Measurements from ENCODE around the gene FCHSD2.
"Not testable (repeated sequence)": the region's sequence is repeated elsewhere in the genome, so short reads cannot be mapped to it uniquely, and the experiment has no call there.

Gene FCHSD2

DNA sequence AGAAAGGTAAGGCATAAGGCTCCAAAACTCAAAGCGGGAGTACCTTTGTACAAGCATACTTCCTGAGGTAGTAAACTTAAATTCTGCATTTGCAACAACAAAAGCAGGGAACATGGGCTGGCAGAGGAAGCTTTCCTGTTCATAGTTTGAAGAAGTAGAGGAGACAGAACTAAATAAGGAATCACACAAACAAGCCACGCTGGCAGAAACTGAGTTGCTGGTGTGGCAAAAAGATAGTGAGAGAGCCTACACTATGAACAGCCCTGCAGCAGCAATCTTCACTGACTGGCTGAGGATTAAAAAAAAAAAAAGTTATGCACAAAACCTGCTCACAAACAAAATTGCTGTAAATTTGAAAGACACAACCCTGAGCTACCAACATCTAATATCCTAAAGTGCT is 46.5 kb downstream of the FCHSD2 start:
- H3K27ac Mint-ChIP-seq = no peak overlapping the region
- H3K4me1 Mint-ChIP-seq (ENCODE audit: low read depth) = peaks cover 10% of the 10 kb centered on the region
- H3K9me3 Mint-ChIP-seq = no peaks in the 10 kb centered on the region
- H3K4me3 Mint-ChIP-seq = no peak overlapping the region
- no peaks in the 10 kb centered on the region for H3K27me3 Mint-ChIP-seq
- no peak for DNase-seq
- H3K36me3 Mint-ChIP-seq (ENCODE audit: low read depth) = peaks cover 21% of the 10 kb centered on the region

DNA sequence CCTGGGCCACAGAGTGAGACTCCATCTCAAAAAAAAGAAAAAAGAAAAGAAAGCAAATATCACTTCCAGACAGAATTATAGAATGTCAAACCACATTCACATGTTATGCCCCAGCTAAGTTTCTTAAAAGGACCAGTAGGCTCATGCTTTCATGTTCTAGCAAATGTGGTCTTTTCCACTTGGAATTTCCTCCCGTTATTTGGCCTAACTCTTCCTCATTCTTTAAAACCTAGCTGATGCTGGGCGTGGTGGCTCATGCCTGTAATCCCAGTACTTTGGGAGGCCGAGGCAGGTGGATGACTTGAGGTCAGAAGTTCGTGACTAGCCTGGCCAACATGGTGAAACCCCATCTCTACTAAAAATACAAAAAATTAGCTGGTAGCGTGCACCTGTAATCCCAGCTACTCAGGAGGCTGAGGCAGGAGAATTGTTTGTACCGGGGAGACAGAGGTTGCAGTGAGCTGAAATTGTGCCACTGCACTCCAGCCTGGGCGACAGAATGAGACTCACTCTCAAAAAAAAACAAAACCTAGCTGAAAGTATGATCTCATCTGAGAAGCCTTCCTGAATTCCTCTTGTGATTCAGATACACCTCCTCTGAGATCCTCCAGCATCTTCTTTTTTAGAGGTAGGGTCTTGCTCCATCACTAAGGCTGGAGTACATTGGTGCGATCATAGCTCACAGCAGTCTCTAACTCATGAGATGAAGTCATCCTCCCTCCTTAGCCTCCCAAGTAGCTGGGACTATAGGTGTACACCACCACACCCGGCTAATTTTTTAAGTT is 50.4 kb downstream of the FCHSD2 start:
- no peaks in the 10 kb centered on the region for H3K9me3 Mint-ChIP-seq
- H3K27ac Mint-ChIP-seq = no peak overlapping the region
- peaks cover 23% of the 10 kb centered on the region for H3K4me1 Mint-ChIP-seq (ENCODE audit: low read depth)
- DNase-seq = no peak
- H3K36me3 Mint-ChIP-seq (ENCODE audit: low read depth) = peaks cover 9% of the 10 kb centered on the region
- no peaks in the 10 kb centered on the region for H3K27me3 Mint-ChIP-seq
- H3K4me3 Mint-ChIP-seq = no peak overlapping the region

DNA sequence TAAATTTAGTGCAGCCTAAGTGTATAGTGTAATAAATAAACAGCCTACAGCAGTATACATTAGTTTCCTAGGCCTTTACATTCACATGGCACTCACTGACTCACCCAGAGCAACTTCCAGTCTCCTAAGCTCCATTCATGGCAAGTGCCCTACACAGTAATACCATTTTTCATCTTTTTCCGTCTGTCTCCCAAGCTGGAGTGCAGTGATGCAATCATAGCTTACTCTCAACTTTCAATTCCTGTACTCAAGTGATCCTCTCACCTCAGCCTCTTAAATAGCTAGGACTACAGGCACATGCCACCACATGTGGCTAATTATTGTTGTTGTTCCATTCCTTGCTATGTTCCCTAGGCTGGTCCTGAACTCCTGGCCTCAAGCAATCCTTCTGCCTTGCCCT is 54.4 kb downstream of the FCHSD2 start:
- peaks cover 26% of the 10 kb centered on the region for H3K4me1 Mint-ChIP-seq (ENCODE audit: low read depth)

DNA sequence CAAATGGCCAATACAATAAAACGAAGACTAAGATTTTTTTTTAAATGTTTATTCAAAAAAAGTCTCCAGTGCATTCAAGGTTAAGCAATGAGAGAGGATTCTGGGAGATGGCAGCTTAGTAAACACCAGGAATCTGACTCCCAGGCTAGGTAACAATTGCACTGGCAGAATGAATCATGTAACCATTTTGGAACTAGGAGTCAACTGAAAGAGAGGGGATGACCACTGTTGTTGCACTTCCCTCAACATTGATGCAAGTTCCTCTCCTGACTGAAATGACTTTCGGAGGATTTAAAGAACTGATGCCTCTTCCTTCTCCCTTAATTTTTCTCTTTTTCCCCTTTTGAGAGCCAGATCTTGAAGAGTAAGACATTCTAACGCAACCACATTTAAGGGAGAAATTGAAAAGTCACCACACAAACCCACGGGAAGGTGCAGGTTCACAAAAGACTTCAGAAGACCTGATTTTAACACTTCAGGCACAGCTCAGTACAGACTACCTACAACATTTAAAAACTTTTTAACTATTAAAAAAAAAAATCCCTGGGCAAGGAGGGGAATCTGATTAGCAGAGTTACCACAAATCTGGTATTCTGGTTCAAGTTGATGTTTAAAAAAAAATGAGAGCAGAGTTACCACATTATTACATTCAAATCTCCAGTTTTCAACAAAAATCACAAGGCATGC is 56.8 kb downstream of the FCHSD2 start:
- H3K36me3 Mint-ChIP-seq (ENCODE audit: low read depth) = peaks cover 20% of the 10 kb centered on the region
- no peak overlapping the region for H3K4me3 Mint-ChIP-seq
- H3K9me3 Mint-ChIP-seq = no peaks in the 10 kb centered on the region
- peaks cover 24% of the 10 kb centered on the region for H3K4me1 Mint-ChIP-seq (ENCODE audit: low read depth)
- no peak overlapping the region for H3K27ac Mint-ChIP-seq
- no peaks in the 10 kb centered on the region for H3K27me3 Mint-ChIP-seq
- no peak for DNase-seq

More for the DNA sequence above, 54.4 kb downstream of the FCHSD2 start:
- DNase-seq = no peak
- Mint-ChIP-seq H3K36me3 (ENCODE audit: low read depth) (peaks cover 15% of the 10 kb centered on the region), H3K9me3 (no peaks in the 10 kb centered on the region), H3K27ac (no peak overlapping the region), H3K4me3 (no peak overlapping the region), H3K27me3 (no peaks in the 10 kb centered on the region)

DNA sequence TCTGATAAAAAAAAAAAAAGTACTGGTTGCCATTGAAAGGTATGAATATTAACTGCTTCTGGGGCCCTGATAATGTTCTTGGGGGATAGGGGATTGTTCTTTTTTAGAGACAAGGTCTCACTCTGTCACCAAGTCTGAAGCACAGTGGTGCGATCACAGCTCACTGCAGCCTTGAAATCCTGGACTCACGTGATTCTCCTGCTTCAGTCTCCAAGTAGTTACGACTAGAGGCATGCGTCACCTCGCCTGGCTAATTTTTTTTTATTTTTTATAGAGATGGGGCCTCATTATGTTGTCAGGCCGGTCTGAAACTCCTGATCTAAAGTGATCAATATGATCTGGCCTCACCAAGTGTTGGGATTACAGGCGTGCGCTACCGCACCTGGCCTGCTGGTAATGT is 63.5 kb downstream of the FCHSD2 start:
- no peak overlapping the region for H3K4me3 Mint-ChIP-seq
- peaks cover 21% of the 10 kb centered on the region for H3K4me1 Mint-ChIP-seq (ENCODE audit: low read depth)
- peaks cover 41% of the 10 kb centered on the region for H3K36me3 Mint-ChIP-seq (ENCODE audit: low read depth)
- H3K27ac Mint-ChIP-seq = no peak overlapping the region
- H3K9me3 Mint-ChIP-seq = peaks cover 6% of the 10 kb centered on the region
- DNase-seq = no peak
- H3K27me3 Mint-ChIP-seq = no peaks in the 10 kb centered on the region

DNA sequence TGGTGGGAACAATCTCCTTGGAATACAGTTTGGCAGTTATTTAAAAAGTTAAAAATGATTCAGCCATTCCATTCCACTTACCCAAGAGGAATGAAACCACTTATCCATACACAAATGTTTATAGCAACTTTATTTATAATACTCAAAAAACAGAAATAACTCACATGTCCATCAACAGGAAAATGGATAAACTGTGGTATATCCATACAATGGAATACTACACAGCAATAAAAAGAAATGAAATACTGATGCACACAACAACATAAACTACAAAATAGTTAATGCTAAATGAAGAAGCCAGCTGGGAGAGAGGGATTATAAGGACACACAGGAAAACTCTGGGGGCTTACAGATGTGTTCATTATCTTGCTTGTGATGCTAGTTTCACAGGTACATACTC is 64.7 kb downstream of the FCHSD2 start:
- no peak overlapping the region for H3K4me3 Mint-ChIP-seq
- no peak overlapping the region for H3K27ac Mint-ChIP-seq
- peaks cover 6% of the 10 kb centered on the region for H3K9me3 Mint-ChIP-seq
- peaks cover 32% of the 10 kb centered on the region for H3K4me1 Mint-ChIP-seq (ENCODE audit: low read depth)
- DNase-seq = no peak
- no peaks in the 10 kb centered on the region for H3K27me3 Mint-ChIP-seq
- H3K36me3 Mint-ChIP-seq (ENCODE audit: low read depth) = peaks cover 33% of the 10 kb centered on the region

DNA sequence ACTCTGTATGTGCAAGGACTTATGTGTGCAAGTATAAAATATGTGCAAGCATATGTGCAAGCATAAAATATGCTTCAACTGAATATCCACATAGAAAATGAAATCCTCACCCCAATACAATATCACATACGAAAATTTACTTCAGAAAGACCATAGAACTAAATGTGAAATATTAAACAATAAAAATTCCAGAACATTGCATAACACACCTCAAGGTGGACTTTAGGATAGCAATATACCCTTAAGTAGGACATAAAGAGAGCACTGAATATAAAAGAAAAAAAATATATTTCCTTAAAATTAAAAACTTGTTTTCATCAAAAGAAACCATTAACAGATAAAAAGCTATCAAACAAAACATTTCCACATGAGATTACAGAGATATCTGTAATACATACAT is 67.8 kb downstream of the FCHSD2 start:
- Mint-ChIP-seq H3K9me3 (peaks cover 6% of the 10 kb centered on the region), H3K4me1 (ENCODE audit: low read depth) (peaks cover 43% of the 10 kb centered on the region), H3K27ac (no peak overlapping the region), H3K27me3 (no peaks in the 10 kb centered on the region), H3K4me3 (no peak overlapping the region), H3K36me3 (ENCODE audit: low read depth) (peaks cover 23% of the 10 kb centered on the region)
- DNase-seq = no peak

DNA sequence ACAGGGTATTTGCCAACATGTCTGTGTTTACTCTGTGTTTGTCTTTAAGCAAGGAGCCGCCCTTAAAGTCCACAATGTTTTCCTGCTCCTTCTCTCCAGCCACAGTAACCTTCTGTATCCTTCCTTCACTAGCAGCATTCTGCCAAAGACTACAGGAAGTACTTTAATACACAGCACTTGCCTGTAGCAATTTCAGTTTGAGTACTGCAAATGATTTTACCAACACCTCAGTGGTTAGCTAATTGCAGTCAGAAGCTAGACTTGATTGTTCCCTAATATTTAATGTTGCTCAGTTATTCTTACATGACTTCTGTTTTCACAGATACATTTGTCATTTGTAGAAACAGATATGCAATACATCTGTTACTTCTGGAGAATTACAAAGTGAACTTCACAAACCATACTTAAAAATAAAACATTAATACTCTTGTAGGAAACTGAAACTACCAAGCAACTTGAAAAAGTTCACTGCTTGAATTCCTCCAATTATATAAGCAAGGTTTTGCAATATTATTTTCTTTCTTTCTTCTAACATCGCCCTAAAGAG is 69.1 kb downstream of the FCHSD2 start:
- H3K4me3 Mint-ChIP-seq = no peak overlapping the region
- H3K36me3 Mint-ChIP-seq (ENCODE audit: low read depth) = peaks cover 13% of the 10 kb centered on the region

DNA sequence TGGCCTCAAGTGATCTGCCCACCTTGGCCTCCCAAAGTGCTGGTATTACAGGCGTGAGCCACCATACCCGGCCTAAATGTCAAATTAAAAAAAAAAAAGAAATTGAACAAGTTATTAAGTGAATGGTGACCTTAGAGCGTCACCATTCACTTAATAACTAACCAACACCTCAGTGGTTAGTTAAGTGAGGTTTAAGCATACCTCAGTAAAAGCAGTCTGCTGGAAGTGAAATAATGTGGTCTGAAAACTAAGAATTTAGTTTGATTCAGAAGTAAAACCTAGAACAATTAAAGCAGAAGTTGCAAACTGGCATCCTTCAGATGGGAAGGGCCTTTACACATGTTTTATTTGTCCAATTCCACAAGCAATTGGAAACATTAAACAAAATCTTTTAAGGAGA is 71.5 kb downstream of the FCHSD2 start:
- peaks cover 61% of the 10 kb centered on the region for H3K4me1 Mint-ChIP-seq (ENCODE audit: low read depth)
- no peak overlapping the region for H3K27ac Mint-ChIP-seq
- no peaks in the 10 kb centered on the region for H3K27me3 Mint-ChIP-seq
- no peak overlapping the region for H3K4me3 Mint-ChIP-seq
- DNase-seq = no peak
- peaks cover 13% of the 10 kb centered on the region for H3K36me3 Mint-ChIP-seq (ENCODE audit: low read depth)
- peaks cover 5% of the 10 kb centered on the region for H3K9me3 Mint-ChIP-seq

More for the DNA sequence above, 69.1 kb downstream of the FCHSD2 start:
- Mint-ChIP-seq H3K27ac (peak overlapping the region; percentile 7), H3K27me3 (no peaks in the 10 kb centered on the region), H3K9me3 (peaks cover 6% of the 10 kb centered on the region), H3K4me1 (ENCODE audit: low read depth) (peaks cover 43% of the 10 kb centered on the region)
- DNase-seq = no peak

DNA sequence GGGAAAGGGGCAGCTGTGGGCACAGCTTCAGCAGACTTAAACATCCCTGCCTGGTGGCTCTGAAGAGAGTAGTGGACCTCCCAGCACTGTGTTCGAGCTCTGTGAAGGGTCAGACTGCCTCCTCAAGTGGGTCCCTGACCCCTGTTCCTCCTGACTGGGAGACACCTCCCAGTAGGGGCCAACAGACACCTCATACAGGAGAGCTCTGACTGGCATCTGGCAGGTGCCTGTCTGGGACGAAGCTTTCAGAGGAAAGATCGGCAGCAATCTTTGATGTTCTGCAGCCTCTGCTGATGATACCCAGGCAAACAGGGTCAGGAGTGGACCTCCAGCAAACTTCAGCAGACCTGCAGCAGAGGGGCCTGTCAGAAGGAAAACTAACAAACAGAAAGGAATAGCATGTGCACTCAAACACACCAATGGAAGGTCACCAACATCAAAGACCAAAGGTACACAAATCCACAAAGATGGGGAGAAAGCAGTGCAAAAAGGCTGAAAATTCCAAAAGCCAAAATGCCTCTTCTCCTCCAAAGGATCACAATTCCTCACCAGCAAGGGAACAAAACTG is 80.2 kb downstream of the FCHSD2 start:
- H3K4me3 Mint-ChIP-seq, H3K27ac Mint-ChIP-seq, DNase-seq, H3K27me3 Mint-ChIP-seq, H3K9me3 Mint-ChIP-seq: not testable (repeated sequence)
- peaks cover 14% of the 10 kb centered on the region for H3K36me3 Mint-ChIP-seq (ENCODE audit: low read depth)
- H3K4me1 Mint-ChIP-seq (ENCODE audit: low read depth) = peaks cover 45% of the 10 kb centered on the region

DNA sequence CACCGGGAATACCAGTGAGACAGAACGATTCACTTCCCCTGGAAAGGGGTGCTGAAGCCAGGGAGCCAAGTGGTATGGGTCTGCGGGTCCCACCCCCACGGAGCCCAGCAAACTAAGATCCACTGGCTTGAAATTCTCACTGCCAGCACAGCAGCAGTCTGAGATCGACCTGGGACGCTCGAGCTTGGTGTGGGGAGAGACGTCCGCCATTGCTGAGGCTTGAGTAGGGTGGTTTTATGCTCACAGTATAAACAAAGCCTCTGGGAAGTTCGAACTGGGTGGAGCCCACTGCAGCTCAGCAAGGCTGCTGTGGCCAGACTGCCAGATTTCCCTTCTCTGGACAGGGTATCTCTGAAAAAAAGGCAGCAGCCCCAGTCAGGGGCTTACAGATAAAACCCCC is 80.7 kb downstream of the FCHSD2 start:
- H3K27ac Mint-ChIP-seq; H3K27me3 Mint-ChIP-seq; H3K36me3 Mint-ChIP-seq (ENCODE audit: low read depth); DNase-seq; H3K4me3 Mint-ChIP-seq; H3K9me3 Mint-ChIP-seq: not testable (repeated sequence)
- H3K4me1 Mint-ChIP-seq (ENCODE audit: low read depth) = peaks cover 42% of the 10 kb centered on the region

DNA sequence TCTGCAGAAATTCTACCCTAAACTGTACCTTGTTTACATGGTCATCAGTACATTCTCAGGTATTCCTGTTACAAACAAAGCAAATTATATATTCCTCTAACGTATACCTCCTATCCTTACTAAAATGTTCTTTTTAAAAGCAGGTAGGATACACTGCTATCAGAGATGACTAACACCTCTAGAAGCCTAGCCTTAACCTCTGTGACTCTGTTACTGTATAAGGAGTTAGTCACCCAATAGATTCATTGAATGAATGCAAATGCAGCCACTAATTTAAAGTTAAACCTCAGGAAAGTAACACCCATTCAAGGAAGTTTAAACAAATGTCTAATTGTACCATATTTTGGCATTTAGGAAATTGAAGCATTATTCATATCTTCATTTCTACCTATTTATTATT is 82.2 kb downstream of the FCHSD2 start:
- no peak overlapping the region for H3K27ac Mint-ChIP-seq
- H3K4me3 Mint-ChIP-seq = no peak overlapping the region
- peaks cover 38% of the 10 kb centered on the region for H3K4me1 Mint-ChIP-seq (ENCODE audit: low read depth)
- DNase-seq = no peak
- no peaks in the 10 kb centered on the region for H3K9me3 Mint-ChIP-seq
- peaks cover 9% of the 10 kb centered on the region for H3K36me3 Mint-ChIP-seq (ENCODE audit: low read depth)
- no peaks in the 10 kb centered on the region for H3K27me3 Mint-ChIP-seq

DNA sequence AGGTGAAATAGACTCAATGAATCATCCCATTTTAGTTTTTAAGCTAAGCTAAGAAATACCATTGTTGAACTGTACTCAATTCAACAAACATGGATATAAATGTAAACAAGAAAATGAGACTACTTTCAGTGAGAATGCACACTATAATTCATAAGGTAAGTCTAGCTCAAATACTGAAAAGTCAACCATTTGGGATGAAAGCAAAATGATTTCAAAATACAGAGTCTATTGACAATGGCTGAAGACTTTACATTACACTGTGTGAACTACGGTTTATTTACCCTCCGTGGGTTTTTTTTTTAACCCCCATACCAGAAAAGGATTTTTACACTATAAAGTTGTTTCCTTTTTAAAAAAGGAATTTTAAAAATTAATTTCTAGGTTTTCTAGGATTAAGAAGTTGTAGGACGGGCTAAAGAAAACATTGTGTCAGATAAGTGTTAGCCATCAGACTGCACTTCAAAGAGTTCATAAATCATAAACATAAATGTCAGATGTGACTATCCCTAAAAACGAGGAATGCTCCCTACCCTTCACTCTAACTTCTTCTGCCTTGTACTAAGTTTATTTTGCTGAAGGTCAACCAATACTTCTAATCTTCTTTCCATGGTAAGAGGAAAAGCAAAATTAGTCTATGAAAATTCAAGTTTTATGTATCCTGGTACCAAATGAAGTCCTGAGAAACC is 83.0 kb downstream of the FCHSD2 start:
- no peak overlapping the region for H3K27ac Mint-ChIP-seq
- no peaks in the 10 kb centered on the region for H3K27me3 Mint-ChIP-seq
- no peak overlapping the region for H3K4me3 Mint-ChIP-seq
- no peaks in the 10 kb centered on the region for H3K9me3 Mint-ChIP-seq
- H3K4me1 Mint-ChIP-seq (ENCODE audit: low read depth) = peaks cover 35% of the 10 kb centered on the region
- peaks cover 13% of the 10 kb centered on the region for H3K36me3 Mint-ChIP-seq (ENCODE audit: low read depth)
- DNase-seq = no peak

DNA sequence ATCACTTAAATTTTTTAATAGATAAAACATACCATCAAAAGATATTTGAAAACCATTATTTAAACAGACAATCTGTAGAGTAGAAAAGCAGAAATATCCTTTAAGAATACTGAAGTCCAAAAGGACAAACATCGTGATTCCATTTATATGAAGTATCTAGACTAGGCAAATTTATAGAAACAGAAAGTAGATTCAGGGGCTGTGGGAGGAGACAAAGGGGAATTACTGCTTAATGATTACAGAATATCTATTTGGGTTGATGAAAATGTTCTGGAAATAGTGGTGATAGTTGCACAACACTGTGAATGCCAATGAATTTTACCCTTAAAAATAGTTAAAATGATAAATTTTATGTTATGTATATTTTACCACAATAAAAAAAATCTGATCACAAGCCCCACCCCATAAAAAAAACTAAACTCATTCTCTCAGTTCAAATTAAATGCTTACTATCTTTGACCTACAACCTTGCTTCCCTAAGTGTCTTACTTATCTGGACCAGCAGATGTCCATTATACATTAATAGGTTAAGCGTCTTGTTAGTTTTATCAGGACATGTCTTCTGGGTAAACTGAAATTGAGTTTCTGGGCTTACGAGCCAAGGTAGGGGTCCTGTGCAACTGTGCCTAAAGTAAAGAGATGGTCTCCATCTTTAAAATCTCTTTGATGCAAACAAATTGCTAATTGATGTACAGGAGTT is 86.3 kb downstream of the FCHSD2 start:
- no peak for DNase-seq
- Mint-ChIP-seq H3K27ac (no peak overlapping the region), H3K36me3 (ENCODE audit: low read depth) (peaks cover 8% of the 10 kb centered on the region), H3K4me3 (no peak overlapping the region), H3K27me3 (no peaks in the 10 kb centered on the region), H3K9me3 (no peaks in the 10 kb centered on the region), H3K4me1 (ENCODE audit: low read depth) (peaks cover 25% of the 10 kb centered on the region)
